Measurements from ENCODE around the gene SLC44A2. TPM values are rescaled to one million over a fixed set of nuclear protein-coding genes. Genes with fewer than 3 reads are reported as not detected.

The SLC44A2 gene
- total RNA-seq, 4 donors from 2014 or later, result 34.3 to 51.7 (median 41.5) TPM

DNA sequence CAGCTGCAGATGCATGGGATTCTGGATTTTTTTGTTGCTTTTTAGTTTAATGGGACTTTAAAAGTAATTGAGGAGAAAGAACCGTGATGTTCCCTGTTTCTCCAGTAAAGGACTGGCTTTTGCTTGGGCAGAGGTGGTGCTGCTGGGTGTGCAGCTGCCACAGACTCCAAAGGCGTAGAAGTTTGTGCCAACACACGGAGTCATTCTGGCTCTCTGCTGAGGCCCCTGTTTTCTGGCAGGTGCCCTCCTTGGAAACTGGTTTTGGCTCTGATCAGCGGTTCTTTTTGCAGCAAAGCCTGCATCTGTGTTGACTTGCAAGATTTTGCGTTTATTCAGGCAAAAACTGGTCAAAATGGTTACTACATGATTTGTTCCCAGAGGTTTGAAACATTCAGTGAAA, 59.9 kb downstream of the SLC44A2 start:
- Histone ChIP-seq H3K27me3 (no peaks in the 10 kb centered on the region), H3K4me3 (no peak overlapping the region), H3K36me3 (peaks cover 0 to 100% of the 10 kb centered on the region in 2 donors), H3K4me1 (no peaks in the 10 kb centered on the region), H3K27ac (no peak overlapping the region), H3K9me3 (no peaks in the 10 kb centered on the region)
- 53 to 73% methylated on average over 5 of the region's 5 CpGs for WGBS, 2 donors (ENCODE audit: low coverage in 1 of 2)
- TF ChIP-seq POLR2AphosphoS5 (IDR thresholded peaks at IDR 0.05) (no peak), EP300 (IDR thresholded peaks at IDR 0.05) (no peak), POLR2A (IDR thresholded peaks at IDR 0.05) (no peak)
- TF ChIP-seq, protein P1, sequence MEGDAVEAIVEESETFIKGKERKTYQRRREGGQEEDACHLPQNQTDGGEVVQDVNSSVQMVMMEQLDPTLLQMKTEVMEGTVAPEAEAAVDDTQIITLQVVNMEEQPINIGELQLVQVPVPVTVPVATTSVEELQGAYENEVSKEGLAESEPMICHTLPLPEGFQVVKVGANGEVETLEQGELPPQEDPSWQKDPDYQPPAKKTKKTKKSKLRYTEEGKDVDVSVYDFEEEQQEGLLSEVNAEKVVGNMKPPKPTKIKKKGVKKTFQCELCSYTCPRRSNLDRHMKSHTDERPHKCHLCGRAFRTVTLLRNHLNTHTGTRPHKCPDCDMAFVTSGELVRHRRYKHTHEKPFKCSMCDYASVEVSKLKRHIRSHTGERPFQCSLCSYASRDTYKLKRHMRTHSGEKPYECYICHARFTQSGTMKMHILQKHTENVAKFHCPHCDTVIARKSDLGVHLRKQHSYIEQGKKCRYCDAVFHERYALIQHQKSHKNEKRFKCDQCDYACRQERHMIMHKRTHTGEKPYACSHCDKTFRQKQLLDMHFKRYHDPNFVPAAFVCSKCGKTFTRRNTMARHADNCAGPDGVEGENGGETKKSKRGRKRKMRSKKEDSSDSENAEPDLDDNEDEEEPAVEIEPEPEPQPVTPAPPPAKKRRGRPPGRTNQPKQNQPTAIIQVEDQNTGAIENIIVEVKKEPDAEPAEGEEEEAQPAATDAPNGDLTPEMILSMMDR (IDR thresholded peaks at IDR 0.05), result no peak
- ATAC-seq, result no peak

DNA sequence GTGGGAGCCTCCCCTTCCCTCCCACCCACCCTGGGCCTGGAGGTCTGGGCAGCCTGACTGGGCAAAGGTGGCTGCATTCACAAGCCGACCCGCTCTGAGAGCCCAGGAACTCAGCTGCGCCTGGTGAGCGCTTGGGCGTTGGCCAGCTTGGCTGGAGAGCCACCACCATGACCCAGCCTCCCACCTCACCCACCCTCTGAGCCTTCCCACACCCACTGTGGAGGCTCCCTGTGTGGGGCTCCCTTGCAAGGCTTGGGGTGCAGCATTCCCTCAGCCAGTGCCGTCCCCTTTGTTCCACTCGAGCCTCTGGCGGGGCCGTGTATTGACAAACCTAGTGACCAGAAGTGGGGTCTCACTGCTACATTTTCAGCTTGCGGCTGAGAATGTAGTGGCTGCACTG, 60.8 kb downstream of the SLC44A2 start:
- Histone ChIP-seq H3K27ac (no peak overlapping the region), H3K4me1 (no peaks in the 10 kb centered on the region), H3K4me3 (no peak overlapping the region), H3K9me3 (no peaks in the 10 kb centered on the region), H3K27me3 (no peaks in the 10 kb centered on the region), H3K36me3 (peaks cover 0 to 100% of the 10 kb centered on the region in 2 donors)
- no peak for ATAC-seq
- no CpG with 5 or more reads among the region's 10 CpGs for WGBS, 2 donors (ENCODE audit: low coverage in 1 of 2)
- TF ChIP-seq, protein P1 (IDR thresholded peaks at IDR 0.05), result no peak
- TF ChIP-seq POLR2AphosphoS5 (IDR thresholded peaks at IDR 0.05) (no peak), EP300 (IDR thresholded peaks at IDR 0.05) (no peak), POLR2A (IDR thresholded peaks at IDR 0.05) (no peak)

DNA sequence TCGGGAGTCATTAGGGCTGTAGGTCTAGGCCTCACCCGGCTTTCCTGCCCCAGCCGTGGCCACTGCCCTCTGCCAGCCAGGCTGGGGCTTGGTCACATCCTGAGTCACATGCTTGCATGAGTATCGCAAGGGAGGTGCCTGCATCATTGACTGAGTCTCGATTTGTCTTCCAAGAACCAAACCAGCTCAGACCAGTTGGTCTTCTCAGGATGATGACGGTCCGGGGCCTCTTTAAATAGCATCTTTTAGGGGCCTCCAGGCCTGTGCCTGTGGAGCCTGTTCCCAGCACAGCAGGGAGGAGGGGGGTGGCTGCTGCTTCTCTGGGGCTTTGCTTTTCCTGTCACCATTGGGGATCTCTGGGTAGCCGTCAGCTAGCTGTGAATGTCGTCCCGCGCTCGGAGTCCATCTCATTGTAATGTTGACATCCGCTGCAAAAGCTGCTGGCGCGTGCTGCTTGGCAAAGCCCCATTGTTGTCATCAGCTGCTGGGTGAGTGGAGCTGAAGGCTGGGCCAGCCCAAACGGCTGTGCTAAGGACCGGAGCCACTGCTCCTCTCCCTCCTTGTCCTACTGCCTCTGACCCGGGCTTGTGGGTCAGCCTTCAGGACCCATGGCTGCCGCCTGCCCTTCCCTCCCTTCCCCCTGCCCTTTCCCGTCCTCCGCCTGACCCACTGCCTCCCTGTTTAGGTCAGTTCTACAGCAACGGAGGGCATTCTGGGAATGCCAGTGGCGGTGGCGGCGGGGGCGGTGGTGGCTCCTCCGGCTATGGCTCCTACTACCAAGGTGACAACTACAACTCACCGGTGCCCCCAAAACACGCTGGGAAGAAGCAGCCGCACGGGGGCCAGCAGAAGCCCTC, 61.5 kb downstream of the SLC44A2 start:
- Histone ChIP-seq H3K9me3 (no peaks in the 10 kb centered on the region), H3K36me3 (peaks cover 0 to 100% of the 10 kb centered on the region in 2 donors), H3K4me1 (no peaks in the 10 kb centered on the region), H3K27ac (no peak overlapping the region), H3K4me3 (no peak overlapping the region), H3K27me3 (no peaks in the 10 kb centered on the region)
- no peak for TF ChIP-seq POLR2A (IDR thresholded peaks at IDR 0.05)
- ATAC-seq, result no peak
- WGBS, 2 donors (ENCODE audit: low coverage in 1 of 2), result 59 to 78% methylated on average over 6 of the region's 31 CpGs

DNA sequence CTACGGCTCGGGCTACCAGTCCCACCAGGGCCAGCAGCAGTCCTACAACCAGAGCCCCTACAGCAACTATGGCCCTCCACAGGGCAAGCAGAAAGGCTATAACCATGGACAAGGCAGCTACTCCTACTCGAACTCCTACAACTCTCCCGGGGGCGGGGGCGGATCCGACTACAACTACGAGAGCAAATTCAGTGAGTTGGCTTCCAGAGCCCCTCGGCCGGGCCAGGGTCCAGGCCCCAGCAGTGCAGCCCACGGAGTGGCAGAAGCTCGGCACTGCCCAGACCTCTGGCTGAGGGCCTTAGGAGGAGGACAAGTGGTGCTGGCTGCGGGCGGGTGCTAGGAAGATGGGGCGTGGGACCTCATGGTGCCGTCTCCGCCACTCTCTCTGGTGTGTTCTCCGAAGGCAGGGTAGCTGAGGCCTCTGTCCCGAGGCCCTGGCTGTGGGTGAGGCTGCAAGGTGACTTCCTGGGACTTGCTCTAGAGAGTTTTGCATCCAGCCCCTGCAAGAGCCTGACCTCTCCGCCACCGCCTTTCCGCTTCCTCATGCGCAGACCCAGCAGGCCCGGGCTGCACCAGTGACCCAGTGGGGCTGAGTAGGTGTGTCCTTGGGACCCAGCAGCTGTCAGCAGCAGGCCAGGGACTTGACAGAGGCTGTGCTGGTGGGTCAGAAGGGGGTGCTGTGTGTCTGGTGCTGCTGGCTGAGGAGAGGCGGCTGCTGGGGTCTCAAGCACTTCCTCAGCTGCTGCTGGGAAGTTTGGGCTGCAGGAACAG, 62.4 kb downstream of the SLC44A2 start:
- peaks cover 0 to 100% of the 10 kb centered on the region in 2 donors for H3K36me3 ChIP-seq
- no peak for ATAC-seq
- 96% methylated on average over 7 of the region's 25 CpGs; no CpG with 5 or more reads in 1 of the 2 donors for WGBS, 2 donors (ENCODE audit: low coverage in 1 of 2)
- H3K9me3 ChIP-seq, result no peaks in the 10 kb centered on the region
- no peaks in the 10 kb centered on the region for H3K27me3 ChIP-seq
- H3K27ac ChIP-seq, result no peak overlapping the region
- no peaks in the 10 kb centered on the region for H3K4me1 ChIP-seq
- TF ChIP-seq, protein P1 (IDR thresholded peaks at IDR 0.05), result no peak
- TF ChIP-seq POLR2A (IDR thresholded peaks at IDR 0.05) (no peak), EP300 (IDR thresholded peaks at IDR 0.05) (no peak), POLR2AphosphoS5 (IDR thresholded peaks at IDR 0.05) (no peak)
- H3K4me3 ChIP-seq, result no peak overlapping the region

DNA sequence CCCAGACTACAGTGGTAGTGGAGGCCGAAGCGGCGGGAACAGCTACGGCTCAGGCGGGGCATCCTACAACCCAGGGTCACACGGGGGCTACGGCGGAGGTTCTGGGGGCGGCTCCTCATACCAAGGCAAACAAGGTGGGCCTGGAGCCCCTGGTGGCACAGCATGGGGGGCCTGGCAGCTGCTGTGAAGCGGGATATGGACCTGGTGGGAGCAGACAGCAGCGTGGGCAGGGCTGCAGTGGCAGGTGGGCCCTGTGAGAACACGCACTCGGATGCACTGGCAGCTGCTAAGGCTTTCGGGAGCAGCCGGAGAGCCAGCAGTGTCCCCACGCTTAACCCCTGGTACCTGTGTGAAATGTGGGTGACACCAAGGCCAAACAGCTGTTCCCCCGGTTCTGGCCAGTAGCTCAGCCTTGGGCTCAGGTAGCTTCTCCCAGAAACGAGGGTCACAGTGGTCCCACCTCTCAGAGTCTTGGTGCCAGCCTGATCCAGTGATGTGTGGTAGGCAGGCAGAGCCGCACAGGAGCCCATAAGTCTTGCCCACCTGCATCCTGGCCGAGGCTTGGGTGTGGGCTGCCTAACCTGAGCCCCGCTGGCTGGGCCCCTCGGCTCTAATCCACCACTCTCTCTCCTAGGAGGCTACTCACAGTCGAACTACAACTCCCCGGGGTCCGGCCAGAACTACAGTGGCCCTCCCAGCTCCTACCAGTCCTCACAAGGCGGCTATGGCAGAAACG, 63.4 kb downstream of the SLC44A2 start:
- H3K27ac ChIP-seq, result no peak overlapping the region
- 89 to 100% methylated on average over 1 to 5 of the region's 27 CpGs for WGBS, 2 donors (ENCODE audit: low coverage in 1 of 2)
- H3K27me3 ChIP-seq, result no peaks in the 10 kb centered on the region
- H3K4me1 ChIP-seq, result no peaks in the 10 kb centered on the region
- H3K4me3 ChIP-seq, result no peak overlapping the region
- peaks cover 0 to 92% of the 10 kb centered on the region in 2 donors for H3K36me3 ChIP-seq
- ATAC-seq, result no peak
- TF ChIP-seq POLR2AphosphoS5 (IDR thresholded peaks at IDR 0.05) (no peak), POLR2A (IDR thresholded peaks at IDR 0.05) (no peak), EP300 (IDR thresholded peaks at IDR 0.05) (no peak)
- TF ChIP-seq, protein P1 (IDR thresholded peaks at IDR 0.05), result no peak
- no peaks in the 10 kb centered on the region for H3K9me3 ChIP-seq

All from gastroesophageal sphincter (tissue), 4 donors.